ENCODE results near the gene GPBP1.
"Not testable (repeated sequence)": the region's sequence is repeated elsewhere in the genome, so short reads cannot be mapped to it uniquely, and the experiment has no call there.

The GPBP1 gene

DNA sequence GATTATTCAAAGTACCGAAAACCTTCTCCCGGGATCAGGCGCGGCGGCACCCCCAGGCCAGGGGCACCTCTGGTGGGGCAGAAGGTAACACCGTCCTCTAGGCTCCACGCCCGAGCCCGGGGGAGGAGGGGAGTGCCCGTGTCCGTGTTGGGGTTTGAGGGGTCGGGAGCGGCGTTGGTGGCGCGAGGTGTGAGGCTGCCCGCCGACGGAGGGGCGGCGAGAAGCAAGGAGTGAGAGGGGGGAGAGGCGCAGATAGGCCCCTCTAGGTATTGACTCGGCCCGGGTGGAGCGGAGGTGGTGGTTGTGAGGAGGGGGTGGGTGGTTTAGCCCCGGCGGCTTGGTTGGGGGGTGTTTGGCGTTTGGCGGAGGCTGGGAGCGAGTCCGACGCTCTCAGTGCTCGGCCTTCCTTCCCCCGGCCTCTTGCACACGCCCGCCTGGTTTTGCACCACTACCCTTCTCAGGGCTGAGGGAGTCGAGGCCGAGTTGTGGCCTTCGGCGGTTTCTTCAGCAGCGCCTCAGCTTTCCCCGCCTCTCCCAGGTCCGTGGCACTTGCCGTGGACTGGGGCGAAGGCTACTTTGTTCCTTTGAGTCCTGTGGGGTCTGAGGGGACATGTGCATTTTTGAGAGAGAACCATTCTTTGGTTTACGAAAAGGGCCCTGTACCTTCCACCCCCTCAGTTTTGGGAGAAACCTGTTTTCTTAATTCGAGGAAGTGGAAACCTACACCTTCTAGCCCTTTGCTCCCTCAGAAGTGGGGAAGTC lies 450 bp downstream of the GPBP1 start:
- H3K4me3 Mint-ChIP-seq: peak overlapping the region; percentile 94
- H3K4me1 Mint-ChIP-seq: peaks cover 43% of the 10 kb centered on the region
- H3K27ac Mint-ChIP-seq: peak overlapping the region; percentile 98
- H3K9me3 Mint-ChIP-seq: no peaks in the 10 kb centered on the region
- H3K36me3 Mint-ChIP-seq: peaks cover 25% of the 10 kb centered on the region
- no peaks in the 10 kb centered on the region for H3K27me3 Mint-ChIP-seq

DNA sequence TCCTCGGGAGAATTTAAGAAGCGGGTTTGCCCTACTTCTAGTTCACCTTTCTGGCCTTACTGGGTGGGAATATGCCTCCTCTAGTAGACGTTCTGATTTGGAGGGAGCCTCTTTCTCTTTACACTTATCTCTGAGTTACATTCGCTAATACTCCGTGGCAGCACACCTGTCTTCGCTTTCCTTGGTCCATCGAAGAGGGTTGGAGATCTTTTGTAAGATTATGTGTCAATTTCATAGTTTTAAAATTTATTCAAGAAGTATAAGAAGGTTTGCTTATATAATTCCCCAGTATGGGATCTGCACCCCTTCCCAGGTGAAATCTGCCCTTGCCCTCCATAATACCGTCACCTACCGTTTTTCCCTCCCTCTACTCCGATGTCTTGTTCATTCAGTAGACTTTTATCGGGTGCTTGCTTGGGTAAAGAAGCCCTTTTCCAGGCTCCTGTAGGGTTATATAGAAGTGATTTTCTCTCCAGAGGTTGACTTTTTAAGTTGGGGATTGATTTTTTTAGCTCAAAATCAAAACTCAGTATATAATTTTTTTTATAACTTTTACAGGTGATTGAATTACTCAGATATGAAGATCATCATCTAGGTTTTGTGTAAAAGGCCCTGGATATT lies 1.1 kb downstream of the GPBP1 start:
- peaks cover 30% of the 10 kb centered on the region for H3K36me3 Mint-ChIP-seq
- H3K27me3 Mint-ChIP-seq: no peaks in the 10 kb centered on the region
- peaks cover 50% of the 10 kb centered on the region for H3K4me1 Mint-ChIP-seq
- peak overlapping the region; percentile 94 for H3K4me3 Mint-ChIP-seq
- peak overlapping the region; percentile 98 for H3K27ac Mint-ChIP-seq
- H3K9me3 Mint-ChIP-seq: no peaks in the 10 kb centered on the region

DNA sequence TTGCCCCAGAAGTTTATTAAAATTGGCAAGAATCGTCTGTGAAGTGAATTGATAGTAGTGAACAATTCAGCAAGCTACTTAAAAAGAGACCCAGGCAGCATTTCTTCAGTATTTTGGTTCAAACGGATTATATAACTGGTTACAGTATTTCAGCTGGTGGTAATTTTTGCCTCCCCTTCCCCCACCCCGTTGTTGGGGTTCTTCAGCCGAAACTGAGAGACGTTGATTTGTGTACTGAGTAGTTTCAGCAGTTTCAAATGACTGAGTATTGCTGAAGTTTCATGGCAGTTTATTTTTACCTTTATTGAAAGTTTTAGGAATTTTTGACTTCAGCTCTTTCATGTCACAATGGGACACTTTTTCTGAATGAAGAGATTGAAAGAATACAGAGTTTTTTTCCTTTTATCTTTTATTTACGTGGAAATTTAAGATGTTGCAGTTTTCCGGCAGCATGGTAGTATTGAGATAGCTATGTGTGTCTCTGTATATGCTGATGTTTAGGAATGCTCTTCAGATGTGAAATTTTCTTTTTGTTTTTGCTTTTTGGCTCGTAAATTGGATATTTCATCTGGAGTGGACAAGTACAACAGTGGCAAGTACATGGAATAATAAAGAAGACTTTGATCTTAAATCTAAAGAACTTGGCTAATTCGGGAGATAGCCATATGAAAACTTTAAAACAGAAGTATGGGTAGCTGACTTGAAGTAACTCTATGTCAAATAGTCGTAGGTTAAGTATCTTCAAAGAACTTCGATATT lies 1.9 kb downstream of the GPBP1 start:
- peaks cover 33% of the 10 kb centered on the region for H3K36me3 Mint-ChIP-seq
- peak overlapping the region; percentile 94 for H3K4me3 Mint-ChIP-seq
- H3K9me3 Mint-ChIP-seq: no peaks in the 10 kb centered on the region
- no peaks in the 10 kb centered on the region for H3K27me3 Mint-ChIP-seq
- peak overlapping the region; percentile 98 for H3K27ac Mint-ChIP-seq
- H3K4me1 Mint-ChIP-seq: peaks cover 57% of the 10 kb centered on the region

DNA sequence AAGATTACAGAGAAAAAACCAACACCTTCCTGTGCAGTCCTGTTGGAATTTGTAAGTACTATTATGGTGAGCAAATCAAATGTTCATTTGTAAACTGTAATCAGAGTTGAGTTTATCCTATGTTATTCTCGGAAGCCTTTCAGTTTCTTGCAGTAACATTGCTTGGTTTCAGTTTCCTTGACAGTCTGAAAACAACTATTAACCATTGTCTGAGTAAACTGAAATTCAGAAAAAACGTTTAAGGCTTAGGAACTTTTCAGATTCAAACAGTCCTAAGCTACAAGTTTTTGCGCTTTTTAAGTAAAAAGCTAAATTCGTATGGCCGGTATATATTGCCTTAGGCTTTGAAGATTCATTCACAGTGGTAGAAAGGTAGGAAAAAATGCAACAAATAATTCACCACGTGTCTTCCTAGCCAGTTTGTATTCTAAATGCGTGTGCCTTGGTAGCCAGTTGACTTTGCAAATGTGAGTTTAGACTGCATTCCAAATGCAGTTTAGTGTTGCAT lies 2.5 kb downstream of the GPBP1 start:
- no peaks in the 10 kb centered on the region for H3K9me3 Mint-ChIP-seq
- H3K27ac Mint-ChIP-seq: peak overlapping the region; percentile 98
- peak overlapping the region; percentile 94 for H3K4me3 Mint-ChIP-seq
- H3K36me3 Mint-ChIP-seq: peaks cover 36% of the 10 kb centered on the region
- no peaks in the 10 kb centered on the region for H3K27me3 Mint-ChIP-seq
- peaks cover 64% of the 10 kb centered on the region for H3K4me1 Mint-ChIP-seq

GRCh38 chr5:57177479-57178156 lies 3.8 kb downstream of the GPBP1 start:
- Mint-ChIP-seq H3K4me1 (peaks cover 59% of the 10 kb centered on the region), H3K9me3 (no peaks in the 10 kb centered on the region), H3K27me3 (no peaks in the 10 kb centered on the region), H3K27ac (peak overlapping the region; percentile 30), H3K4me3 (peak overlapping the region; percentile 94), H3K36me3 (peaks cover 36% of the 10 kb centered on the region)

DNA sequence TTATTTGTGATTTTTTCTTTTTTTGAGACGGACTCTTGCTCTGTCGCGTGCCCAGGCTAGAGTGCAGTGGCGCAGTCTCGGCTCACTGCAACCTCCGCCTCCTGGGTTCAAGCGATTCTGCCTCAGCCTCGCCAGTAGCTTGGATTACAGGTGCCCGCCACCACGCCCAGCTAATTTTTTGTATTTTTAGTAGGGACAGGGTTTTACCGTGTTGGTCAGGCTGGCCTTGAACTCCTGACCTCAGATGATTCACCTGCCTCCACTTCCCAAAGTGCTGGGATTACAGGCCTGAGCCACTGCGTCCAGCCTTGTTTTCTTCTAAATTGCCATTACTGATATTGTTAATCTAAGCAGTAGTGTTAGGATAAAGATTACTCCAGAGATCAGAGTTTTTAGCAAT lies 4.4 kb downstream of the GPBP1 start:
- peaks cover 36% of the 10 kb centered on the region for H3K36me3 Mint-ChIP-seq
- peak overlapping the region; percentile 55 for H3K27ac Mint-ChIP-seq
- not testable (repeated sequence) for H3K9me3 Mint-ChIP-seq, H3K27me3 Mint-ChIP-seq
- peaks cover 62% of the 10 kb centered on the region for H3K4me1 Mint-ChIP-seq
- H3K4me3 Mint-ChIP-seq: peak overlapping the region; percentile 94

DNA sequence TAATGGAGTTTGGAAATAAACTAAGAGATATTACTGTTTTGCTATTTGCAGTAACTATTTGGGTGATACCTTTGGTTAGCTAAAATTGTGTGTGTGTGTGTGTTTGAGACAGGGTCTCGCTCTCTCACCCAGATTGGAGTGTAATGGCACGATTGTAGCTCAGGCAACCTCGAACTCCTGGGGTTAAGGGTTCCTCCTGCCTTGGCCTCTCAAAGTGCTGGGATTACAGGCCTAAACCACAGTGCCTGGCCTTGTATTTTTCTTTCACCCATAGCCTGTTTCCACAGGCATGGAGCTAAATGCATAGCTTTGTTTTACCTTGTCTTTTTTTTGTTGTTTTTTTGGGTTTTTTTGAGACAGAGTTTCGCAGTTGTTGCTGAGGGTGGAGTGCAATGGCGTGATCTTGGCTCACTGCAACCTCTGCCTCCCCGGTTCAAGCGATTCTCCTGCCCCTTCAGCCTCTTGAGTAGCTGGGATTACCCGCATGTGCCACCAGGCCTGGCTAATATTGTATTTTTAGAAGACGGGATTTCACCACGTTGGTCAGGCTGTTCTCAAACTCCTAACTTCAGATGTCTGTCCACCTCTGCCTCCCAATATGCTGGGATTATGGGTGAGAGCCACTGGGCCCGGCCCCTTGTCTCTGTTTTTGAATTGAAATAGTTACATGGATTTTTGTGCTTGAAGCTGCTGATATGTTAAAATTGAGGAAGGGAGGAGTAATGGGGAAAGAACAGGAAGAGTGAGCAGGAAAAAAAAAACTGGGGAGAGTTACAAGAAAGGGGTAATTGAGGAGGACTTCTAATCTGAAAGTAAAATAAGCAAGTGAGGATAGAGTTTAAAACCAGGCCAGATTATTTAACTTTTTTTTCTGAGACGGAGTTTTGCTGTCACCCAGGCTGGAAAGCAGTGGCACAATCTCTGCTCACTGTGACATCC lies 5.7 kb downstream of the GPBP1 start:
- Mint-ChIP-seq H3K27me3 (no peaks in the 10 kb centered on the region), H3K36me3 (peaks cover 39% of the 10 kb centered on the region), H3K9me3 (no peaks in the 10 kb centered on the region), H3K27ac (peak overlapping the region; percentile 76), H3K4me1 (peaks cover 72% of the 10 kb centered on the region), H3K4me3 (peak overlapping the region; percentile 94)

GRCh38 chr5:57181154-57181553 lies 7.3 kb downstream of the GPBP1 start:
- peak overlapping the region; percentile 94 for H3K4me3 Mint-ChIP-seq
- peaks cover 31% of the 10 kb centered on the region for H3K36me3 Mint-ChIP-seq
- H3K9me3 Mint-ChIP-seq: no peaks in the 10 kb centered on the region

GRCh38 chr5:57184322-57184721 lies 10.5 kb downstream of the GPBP1 start:
- Mint-ChIP-seq H3K4me3 (peak overlapping the region; percentile 62), H3K4me1 (peaks cover 85% of the 10 kb centered on the region), H3K9me3 (no peaks in the 10 kb centered on the region), H3K36me3 (peaks cover 18% of the 10 kb centered on the region), H3K27me3 (no peaks in the 10 kb centered on the region), H3K27ac (peak overlapping the region; percentile 65)

More at GRCh38 chr5:57181154-57181553, 7.3 kb downstream of the GPBP1 start:
- Mint-ChIP-seq H3K27me3 (no peaks in the 10 kb centered on the region), H3K27ac (peak overlapping the region; percentile 65), H3K4me1 (peaks cover 79% of the 10 kb centered on the region)

DNA sequence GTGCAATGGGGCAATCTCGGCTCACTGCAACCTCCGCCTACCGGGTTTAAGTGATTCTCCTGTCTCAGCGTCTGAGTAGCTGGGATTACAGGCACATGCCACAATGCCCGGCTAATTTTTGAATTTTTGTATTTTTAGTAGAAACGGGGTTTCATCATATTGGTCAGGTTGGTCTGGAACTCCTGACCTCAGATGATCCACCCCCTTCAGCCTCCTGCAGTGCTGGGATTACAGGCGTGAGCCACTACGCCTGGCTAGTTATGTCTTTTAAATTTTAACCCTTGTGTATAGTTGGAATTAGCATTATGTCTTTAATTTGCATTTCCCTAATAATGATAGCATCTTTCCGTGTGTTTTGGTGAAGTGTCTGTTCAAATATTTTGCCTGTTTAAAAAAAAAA lies 11.5 kb downstream of the GPBP1 start:
- Mint-ChIP-seq H3K36me3 (peaks cover 13% of the 10 kb centered on the region), H3K27ac (peak overlapping the region; percentile 83)

GRCh38 chr5:57186194-57186593 lies 12.3 kb downstream of the GPBP1 start:
- Mint-ChIP-seq H3K27me3 (no peaks in the 10 kb centered on the region), H3K4me1 (peaks cover 82% of the 10 kb centered on the region), H3K9me3 (no peaks in the 10 kb centered on the region), H3K4me3 (peak overlapping the region; percentile 72), H3K36me3 (peaks cover 9% of the 10 kb centered on the region), H3K27ac (peak overlapping the region; percentile 46)

More for the DNA sequence above, 11.5 kb downstream of the GPBP1 start:
- Mint-ChIP-seq H3K9me3 (no peaks in the 10 kb centered on the region), H3K4me3 (peak overlapping the region; percentile 58), H3K4me1 (peaks cover 85% of the 10 kb centered on the region), H3K27me3 (no peaks in the 10 kb centered on the region)

DNA sequence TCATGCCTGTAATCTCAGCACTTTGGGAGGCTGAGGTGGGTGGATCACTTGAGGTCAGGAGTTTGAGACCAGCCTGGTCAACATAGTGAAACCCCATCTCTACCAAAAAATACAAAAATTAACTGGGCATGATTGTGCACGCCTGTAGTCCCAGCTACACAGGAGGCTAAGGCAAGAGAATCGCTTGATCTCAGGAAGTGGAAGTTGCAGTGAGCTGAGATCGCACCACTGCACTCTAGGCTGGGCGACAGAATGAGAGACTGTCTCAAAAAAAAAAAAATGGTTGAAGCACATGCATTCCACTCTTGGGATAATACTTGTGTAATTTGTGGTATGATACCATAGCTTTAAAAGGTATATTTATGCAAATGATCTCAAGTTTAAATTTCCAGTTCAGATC lies 14.1 kb downstream of the GPBP1 start:
- H3K27me3 Mint-ChIP-seq, H3K36me3 Mint-ChIP-seq, H3K27ac Mint-ChIP-seq, H3K9me3 Mint-ChIP-seq: not testable (repeated sequence)
- H3K4me3 Mint-ChIP-seq: peak overlapping the region; percentile 72
- H3K4me1 Mint-ChIP-seq: peaks cover 90% of the 10 kb centered on the region

GRCh38 chr5:57189515-57189914 lies 15.7 kb downstream of the GPBP1 start:
- Mint-ChIP-seq H3K4me3 (peak overlapping the region; percentile 3), H3K36me3 (peaks cover 12% of the 10 kb centered on the region), H3K27ac (peak overlapping the region; percentile 48), H3K27me3 (no peaks in the 10 kb centered on the region), H3K4me1 (peaks cover 94% of the 10 kb centered on the region), H3K9me3 (no peaks in the 10 kb centered on the region)

DNA sequence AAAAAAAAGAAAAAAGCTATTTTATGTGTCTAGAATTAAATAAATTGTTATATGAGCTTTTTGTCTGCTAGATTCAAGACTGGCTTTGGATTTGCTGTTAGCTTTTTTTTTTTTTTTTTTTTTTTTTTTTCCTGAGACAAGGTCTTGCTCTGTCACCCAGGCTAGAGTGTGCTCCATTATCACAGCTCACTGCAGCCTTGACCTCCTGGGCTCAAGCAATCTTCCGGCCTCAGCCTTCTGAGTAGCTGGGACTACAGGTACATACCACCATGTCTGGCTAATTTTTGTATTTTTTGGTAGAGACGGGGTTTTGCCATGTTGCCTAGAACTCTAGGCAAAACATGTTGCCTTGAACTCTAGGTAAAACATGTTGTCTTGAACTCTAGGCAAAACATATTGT lies 16.7 kb downstream of the GPBP1 start:
- H3K36me3 Mint-ChIP-seq: peaks cover 18% of the 10 kb centered on the region
- no peak overlapping the region for H3K27ac Mint-ChIP-seq
- peaks cover 94% of the 10 kb centered on the region for H3K4me1 Mint-ChIP-seq

More for the DNA sequence above, 16.7 kb downstream of the GPBP1 start:
- no peaks in the 10 kb centered on the region for H3K27me3 Mint-ChIP-seq
- no peaks in the 10 kb centered on the region for H3K9me3 Mint-ChIP-seq
- no peak overlapping the region for H3K4me3 Mint-ChIP-seq
